COR-L47 (cell line): ENCODE results near the gene OR2M4.
"Not testable (repeated sequence)": the region's sequence is repeated elsewhere in the genome, so short reads cannot be mapped to it uniquely, and the experiment has no call there.

Experiments used
- DNase-seq: peaks from one replicate; lab custom pipeline; 2025; lab: John Stamatoyannopoulos, UW

OR2M4 gene, protein sequence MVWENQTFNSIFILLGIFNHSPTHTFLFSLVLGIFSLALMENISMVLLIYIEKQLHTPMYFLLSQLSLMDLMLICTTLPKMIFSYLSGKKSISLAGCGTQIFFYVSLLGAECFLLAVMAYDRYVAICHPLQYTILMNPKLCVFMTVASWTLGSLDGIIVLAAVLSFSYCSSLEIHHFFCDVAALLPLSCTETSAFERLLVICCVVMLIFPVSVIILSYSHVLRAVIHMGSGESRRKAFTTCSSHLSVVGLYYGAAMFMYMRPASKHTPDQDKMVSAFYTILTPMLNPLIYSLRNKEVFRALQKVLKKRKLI

DNA sequence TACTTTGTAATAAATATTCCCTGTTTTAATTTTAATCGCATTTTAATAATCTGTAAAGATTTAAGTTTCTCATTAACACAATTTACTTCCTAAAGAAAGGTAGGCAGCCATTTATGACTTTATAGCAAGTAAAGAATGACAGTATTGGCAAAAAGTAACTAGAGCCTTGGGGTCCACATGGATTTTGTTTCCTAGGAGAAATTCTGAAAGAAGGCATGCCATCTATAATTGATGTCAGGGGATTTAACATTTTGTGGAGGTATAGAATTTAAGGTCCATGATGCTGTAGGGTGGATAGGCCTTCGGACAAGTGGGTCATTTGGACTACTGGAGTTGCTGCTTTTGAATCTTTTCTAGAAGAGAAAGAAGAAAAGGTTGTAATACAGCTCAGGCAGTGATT lies at the start of gene OR2M4:
Gene OR2M4 (plus strand): TSS at position 301 of the 400 bp plus-strand sequence. CDS start 7,512 bp downstream, outside the sequence.
- DNase-seq = no peak

GRCh38 chr1:248183996-248184395 lies 47.2 kb upstream of the OR2M4 start:
- DNase-seq = no peak

DNA sequence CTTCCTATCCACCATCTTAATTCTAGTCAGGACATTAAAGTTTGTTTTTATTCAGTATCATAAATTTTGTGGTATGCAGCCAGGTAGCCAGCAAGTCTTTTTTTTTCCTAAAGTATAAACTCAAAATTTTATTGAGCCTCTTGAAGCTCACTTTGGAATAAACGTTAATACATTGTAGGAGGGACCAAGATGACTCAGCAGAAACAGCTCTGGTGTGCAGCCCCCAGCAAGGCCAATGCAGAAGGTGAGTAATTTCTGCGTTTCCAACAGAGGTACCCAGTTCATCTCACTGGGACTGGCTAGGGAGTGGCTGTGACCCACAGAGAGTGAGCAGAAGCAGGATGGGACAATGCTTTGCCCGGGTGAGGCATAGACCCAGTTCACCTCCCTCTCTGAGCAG lies 43.9 kb upstream of the OR2M4 start:
- no peak for DNase-seq

DNA sequence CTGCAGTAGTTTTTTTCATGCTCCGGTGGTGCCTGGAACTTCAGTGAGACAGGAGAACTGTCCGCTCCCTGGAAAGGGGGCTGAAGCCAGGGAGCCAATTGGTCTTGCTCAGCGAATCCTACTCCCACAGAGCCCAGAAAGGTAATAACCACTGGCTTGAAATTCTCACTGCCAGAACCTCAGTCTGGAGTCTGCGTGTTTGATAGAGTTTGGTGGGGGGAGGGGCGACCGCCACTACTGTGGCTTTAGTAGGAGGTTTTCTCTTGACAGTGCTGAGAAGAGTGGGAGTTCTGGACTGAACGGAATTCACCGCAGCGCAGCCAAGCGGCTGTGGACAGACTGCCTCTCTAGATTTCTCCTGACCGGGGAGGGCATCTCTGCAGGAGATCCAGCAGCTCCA lies 42.2 kb upstream of the OR2M4 start:
- DNase-seq = no peak

- DNase-seq = no peak
These were observed 37.1 kb upstream of the OR2M4 start for GRCh38 chr1:248194117-248194516.

DNA sequence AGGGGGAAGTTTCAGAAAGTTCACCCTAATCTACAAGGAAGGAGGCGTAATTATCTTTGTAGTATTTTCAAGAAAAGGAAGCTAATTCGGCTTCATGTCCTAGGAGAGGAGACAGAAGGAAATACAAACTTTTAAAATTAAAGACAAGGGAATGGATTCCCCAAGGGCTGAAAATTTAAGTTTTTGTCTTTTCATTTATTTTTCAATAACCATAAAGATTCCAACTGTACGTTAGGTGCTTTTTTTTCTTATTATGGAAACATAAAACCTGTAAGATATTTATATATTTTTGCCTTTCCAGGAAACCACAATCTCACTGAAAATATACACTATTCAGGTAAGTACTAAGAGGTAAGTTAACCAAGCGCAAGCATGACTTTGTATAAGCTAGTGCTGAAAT lies 34.3 kb upstream of the OR2M4 start, which contains the start of gene OR2M3:
Gene OR2M3 (plus strand): TSS at position 301 of the 400 bp plus-strand sequence. CDS start 5,803 bp downstream, outside the sequence.
- DNase-seq = no peak

DNA sequence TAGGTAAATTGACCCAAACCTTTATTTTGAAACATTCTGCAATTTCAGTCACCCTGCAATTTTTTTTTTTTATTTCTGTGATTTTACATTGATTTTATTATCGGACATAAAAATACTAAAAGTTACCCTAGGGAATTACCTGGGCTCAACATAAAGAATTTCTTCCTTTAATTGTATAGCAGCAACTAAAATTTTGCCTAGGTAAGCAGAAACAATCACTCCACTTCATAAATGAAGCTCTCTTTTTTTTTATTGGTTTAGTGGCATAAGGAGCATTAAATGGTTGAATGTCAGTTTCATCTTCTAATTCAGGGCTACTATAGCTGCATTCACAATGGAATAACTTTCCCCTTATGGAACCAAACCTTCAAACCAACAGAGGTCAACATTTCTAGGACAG lies 15.3 kb upstream of the OR2M4 start:
- DNase-seq = no peak

- DNase-seq = no peak
These were observed 5.7 kb upstream of the OR2M4 start for GRCh38 chr1:248225537-248225936.

DNA sequence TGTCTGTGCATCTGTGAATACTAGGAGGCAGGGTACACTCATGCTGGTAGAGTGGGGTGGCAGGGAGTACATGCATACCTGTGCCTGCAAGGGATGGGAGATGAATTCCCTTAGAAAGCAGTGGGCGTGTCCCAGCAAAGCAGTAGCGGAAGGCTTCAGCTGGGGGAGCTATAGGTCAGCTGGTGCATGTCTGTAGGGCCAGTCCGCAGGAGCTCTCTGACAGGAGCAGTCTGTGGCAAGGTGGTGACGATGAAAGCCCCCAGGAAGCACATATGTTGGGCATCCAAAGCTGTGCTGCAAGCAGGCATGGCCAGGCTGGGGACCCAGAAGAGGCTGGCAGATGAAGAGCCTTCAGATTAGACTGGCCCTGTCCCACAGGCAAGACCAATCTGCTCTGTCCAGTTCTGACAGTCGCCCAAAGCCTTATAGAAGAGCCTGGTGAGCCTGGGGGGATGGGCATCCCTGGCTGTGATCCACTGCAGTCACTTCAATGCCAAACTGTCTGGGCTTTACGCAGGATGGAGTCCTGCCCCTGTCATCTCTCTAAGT lies 1.8 kb upstream of the OR2M4 start:
- DNase-seq = no peak

DNA sequence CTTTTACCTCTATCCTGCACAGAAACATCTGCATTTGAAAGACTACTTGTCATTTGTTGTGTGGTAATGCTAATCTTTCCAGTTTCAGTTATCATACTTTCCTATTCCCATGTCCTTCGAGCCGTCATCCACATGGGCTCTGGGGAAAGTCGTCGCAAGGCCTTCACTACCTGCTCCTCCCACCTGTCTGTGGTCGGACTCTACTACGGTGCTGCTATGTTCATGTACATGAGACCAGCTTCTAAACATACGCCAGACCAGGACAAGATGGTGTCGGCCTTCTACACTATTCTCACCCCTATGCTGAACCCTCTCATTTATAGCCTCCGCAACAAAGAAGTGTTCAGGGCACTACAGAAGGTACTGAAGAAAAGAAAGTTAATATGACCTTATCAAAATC lies 8.3 kb downstream of the OR2M4 start:
- DNase-seq = no peak

- DNase-seq = no peak
These were observed 12.0 kb downstream of the OR2M4 start for GRCh38 chr1:248243204-248243603.

- not testable (repeated sequence) for DNase-seq
These were observed 28.1 kb downstream of the OR2M4 start for GRCh38 chr1:248259309-248259708.

GRCh38 chr1:248268178-248268577 lies 37.0 kb downstream of the OR2M4 start:
- DNase-seq = no peak

- DNase-seq = not testable (repeated sequence)
These were observed 42.0 kb downstream of the OR2M4 start for GRCh38 chr1:248273225-248273624.

GRCh38 chr1:248277876-248278275 lies 46.7 kb downstream of the OR2M4 start, which contains the start of gene OR2T33:
TSS of gene OR2T33 (minus strand) at chr1:248277976. CDS start at chr1:248273814, 4,162 bp downstream.
- DNase-seq = no peak

- DNase-seq = no peak
These were observed 57.2 kb downstream of the OR2M4 start for GRCh38 chr1:248288391-248288790.
